ENCODE results near the gene NBEA.
"Not testable (repeated sequence)": the region's sequence is repeated elsewhere in the genome, so short reads cannot be mapped to it uniquely, and the experiment has no call there.

The NBEA gene

GRCh38 chr13:35669321-35669720, 727.3 kb downstream of the NBEA start:
- DNase-seq (ENCODE audit: low spot score in 2 of 2) (no peak), ATAC-seq (no peak)
- no peak overlapping the region for H3K4me3 Mint-ChIP-seq
- no peak overlapping the region for H3K27ac Mint-ChIP-seq
- H3K9me3 Mint-ChIP-seq = peaks cover 4% of the 10 kb centered on the region
- no peaks in the 10 kb centered on the region for H3K36me3 Mint-ChIP-seq
- no peaks in the 10 kb centered on the region for H3K4me1 Mint-ChIP-seq

DNA sequence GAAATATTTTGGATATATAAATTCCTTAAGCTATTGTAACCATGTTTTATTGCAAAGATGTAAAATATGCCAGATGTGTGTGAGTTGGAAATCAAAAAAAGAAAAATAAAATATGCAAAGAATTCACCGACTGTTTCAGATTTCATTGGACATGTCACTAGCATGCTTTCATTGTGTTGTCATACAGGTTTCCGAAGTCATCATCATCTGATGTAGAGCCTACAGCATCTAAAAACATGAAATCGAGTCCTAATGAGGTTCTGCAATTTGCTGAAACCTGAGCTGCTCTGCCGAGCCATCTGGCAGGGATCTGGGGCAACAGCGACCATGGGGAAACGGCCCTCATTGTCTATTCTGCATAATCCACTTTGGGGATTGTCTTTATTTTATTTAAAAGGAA, 730.5 kb downstream of the NBEA start:
- ATAC-seq (no peak), DNase-seq (ENCODE audit: low spot score in 2 of 2) (no peak)
- Mint-ChIP-seq H3K4me1 (no peaks in the 10 kb centered on the region), H3K4me3 (no peak overlapping the region), H3K27ac (no peak overlapping the region), H3K36me3 (no peaks in the 10 kb centered on the region), H3K9me3 (peaks cover 7% of the 10 kb centered on the region)

DNA sequence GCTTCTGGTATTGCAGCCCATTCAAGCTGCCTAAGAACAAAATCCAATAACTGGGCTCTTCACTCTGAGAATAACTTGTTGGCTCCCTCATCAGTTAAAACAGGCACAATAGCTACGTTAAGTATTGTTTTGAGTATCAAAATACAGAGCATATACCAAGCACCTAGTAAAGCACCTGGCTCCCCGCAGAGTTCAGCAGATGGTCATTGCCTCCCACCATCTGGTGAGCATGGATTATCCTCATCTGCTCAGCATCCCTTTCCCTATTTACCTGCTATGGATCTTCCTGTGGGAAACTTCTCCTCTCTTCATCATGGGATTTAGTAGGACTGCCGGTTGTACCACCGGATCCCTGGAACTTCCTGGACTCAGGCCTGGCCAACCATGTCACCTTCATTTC, 733.6 kb downstream of the NBEA start:
- H3K9me3 Mint-ChIP-seq = peaks cover 5% of the 10 kb centered on the region
- H3K27ac Mint-ChIP-seq = no peak overlapping the region
- no peak for ATAC-seq

GRCh38 chr13:35677863-35678262, 735.8 kb downstream of the NBEA start:
- H3K9me3 Mint-ChIP-seq; DNase-seq (ENCODE audit: low spot score in 2 of 2); H3K27ac Mint-ChIP-seq; ATAC-seq; H3K36me3 Mint-ChIP-seq; H3K4me1 Mint-ChIP-seq; H3K4me3 Mint-ChIP-seq: not testable (repeated sequence)

More for the DNA sequence above, 733.6 kb downstream of the NBEA start:
- DNase-seq (ENCODE audit: low spot score in 2 of 2) = no peak
- Mint-ChIP-seq H3K4me3 (no peak overlapping the region), H3K36me3 (no peaks in the 10 kb centered on the region), H3K4me1 (no peaks in the 10 kb centered on the region)

DNA sequence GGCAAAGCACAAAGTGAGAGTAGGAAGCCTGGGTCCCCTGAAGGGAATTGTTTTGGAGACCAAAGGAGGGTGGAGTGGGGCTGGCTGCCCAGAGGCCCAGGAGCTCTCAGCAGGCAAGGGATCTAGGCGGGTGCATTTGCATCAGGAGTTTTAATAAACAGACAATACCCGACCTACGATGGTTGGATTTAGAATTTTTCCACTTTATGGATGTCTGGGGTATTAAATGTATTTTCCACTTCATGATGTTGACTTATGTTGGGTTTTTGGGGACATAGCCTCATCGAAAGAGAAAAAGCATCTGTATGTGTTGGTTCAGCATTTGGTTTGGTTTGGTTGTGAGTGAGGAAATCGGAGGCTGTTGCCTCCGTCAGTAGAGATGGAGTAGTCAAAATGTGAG, 739.6 kb downstream of the NBEA start:
- Mint-ChIP-seq H3K27ac (no peak overlapping the region), H3K36me3 (no peaks in the 10 kb centered on the region), H3K4me3 (no peak overlapping the region), H3K4me1 (no peaks in the 10 kb centered on the region), H3K9me3 (peaks cover 3% of the 10 kb centered on the region)
- no peak for DNase-seq (ENCODE audit: low spot score in 2 of 2)
- no peak for ATAC-seq

GRCh38 chr13:35684432-35684831, 742.4 kb downstream of the NBEA start:
- Mint-ChIP-seq H3K27ac (no peak overlapping the region), H3K36me3 (no peaks in the 10 kb centered on the region), H3K4me1 (no peaks in the 10 kb centered on the region), H3K9me3 (peaks cover 5% of the 10 kb centered on the region), H3K4me3 (no peak overlapping the region)
- ATAC-seq = no peak
- no peak for DNase-seq (ENCODE audit: low spot score in 2 of 2)

DNA sequence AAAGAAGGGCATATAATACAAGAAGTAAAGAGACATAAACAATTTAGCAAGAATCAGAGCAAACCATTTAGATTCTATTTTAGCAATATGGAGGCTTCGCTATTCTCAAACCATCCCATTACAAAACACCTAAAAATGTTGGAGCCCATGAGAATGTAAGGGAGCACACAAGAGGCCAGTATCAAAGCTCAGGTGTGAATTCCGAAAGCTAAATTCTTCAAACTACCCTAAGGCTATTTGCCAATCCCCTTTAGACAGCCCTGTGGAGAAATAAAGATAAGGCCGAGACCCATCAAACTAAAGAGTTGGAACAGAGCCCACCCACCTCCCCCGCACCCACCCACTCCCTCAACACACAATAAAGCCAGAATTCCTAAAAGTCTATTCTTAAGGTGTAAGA, 745.3 kb downstream of the NBEA start:
- ATAC-seq (no peak), DNase-seq (ENCODE audit: low spot score in 2 of 2) (no peak)
- no peak overlapping the region for H3K4me3 Mint-ChIP-seq

DNA sequence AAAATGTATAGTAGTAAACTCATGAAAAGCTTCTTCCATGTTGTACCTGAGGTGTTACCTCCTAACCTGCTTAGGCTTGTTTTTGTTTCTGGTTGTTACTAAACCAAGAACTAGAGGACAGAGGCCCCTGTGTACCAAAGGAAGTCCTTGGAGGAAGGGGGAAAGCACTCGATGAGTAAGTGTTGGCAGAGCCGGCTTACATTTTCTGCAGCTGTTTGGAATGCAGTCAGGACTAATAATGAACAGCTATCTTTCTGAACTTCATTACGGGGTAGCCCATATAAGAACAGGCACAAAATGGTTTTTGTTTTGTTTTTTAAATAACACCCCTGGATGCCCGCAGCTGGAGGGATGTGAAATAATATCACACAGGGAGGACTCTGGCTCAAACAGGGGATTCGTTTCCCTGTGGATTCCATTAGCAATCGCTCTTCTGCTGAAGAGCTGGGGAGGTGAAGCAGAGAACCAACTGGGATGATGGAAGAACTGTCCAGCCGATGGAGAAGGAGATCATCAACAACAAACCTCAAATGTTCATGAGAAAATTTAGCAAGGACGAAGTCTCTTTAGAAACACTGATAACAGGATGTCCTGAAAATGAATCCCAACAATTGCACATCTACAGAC, 748.6 kb downstream of the NBEA start:
- Mint-ChIP-seq H3K27ac (no peak overlapping the region), H3K4me1 (no peaks in the 10 kb centered on the region), H3K36me3 (no peaks in the 10 kb centered on the region), H3K9me3 (peaks cover 9% of the 10 kb centered on the region), H3K4me3 (no peak overlapping the region)
- ATAC-seq = no peak
- no peak for DNase-seq (ENCODE audit: low spot score in 2 of 2)

More for the DNA sequence above, 745.3 kb downstream of the NBEA start:
- Mint-ChIP-seq H3K9me3 (peaks cover 5% of the 10 kb centered on the region), H3K36me3 (no peaks in the 10 kb centered on the region), H3K4me1 (no peaks in the 10 kb centered on the region), H3K27ac (no peak overlapping the region)

- no peaks in the 10 kb centered on the region for H3K4me1 Mint-ChIP-seq
- H3K27ac Mint-ChIP-seq = no peak overlapping the region
- H3K36me3 Mint-ChIP-seq = no peaks in the 10 kb centered on the region
- DNase-seq (ENCODE audit: low spot score in 2 of 2) (no peak), ATAC-seq (no peak)
- peaks cover 4% of the 10 kb centered on the region for H3K9me3 Mint-ChIP-seq
- no peak overlapping the region for H3K4me3 Mint-ChIP-seq
These were observed 751.2 kb downstream of the NBEA start for GRCh38 chr13:35693134-35693784.

DNA sequence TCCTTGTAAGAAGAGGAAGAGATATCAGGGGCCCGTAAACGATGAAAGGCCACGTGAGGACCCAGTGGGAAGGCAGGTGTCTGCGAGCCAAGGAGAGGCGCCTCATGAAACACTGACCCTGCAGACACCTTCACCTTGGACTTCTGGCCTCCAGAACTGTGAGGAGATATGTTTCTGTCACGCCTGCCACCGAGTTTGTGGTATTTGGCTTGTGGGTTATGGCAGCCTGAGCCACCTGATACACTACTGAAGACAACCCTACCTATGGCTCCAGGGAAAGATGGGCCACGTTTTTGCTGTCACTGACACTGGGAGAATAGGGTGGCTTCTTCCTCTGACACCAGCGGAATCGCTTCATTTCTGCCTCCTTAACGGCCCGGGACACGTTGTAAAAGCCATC, 752.0 kb downstream of the NBEA start:
- Mint-ChIP-seq H3K36me3 (no peaks in the 10 kb centered on the region), H3K4me3 (no peak overlapping the region), H3K27ac (no peak overlapping the region), H3K4me1 (no peaks in the 10 kb centered on the region), H3K9me3 (peaks cover 4% of the 10 kb centered on the region)
- DNase-seq (ENCODE audit: low spot score in 2 of 2) = no peak
- ATAC-seq = no peak

DNA sequence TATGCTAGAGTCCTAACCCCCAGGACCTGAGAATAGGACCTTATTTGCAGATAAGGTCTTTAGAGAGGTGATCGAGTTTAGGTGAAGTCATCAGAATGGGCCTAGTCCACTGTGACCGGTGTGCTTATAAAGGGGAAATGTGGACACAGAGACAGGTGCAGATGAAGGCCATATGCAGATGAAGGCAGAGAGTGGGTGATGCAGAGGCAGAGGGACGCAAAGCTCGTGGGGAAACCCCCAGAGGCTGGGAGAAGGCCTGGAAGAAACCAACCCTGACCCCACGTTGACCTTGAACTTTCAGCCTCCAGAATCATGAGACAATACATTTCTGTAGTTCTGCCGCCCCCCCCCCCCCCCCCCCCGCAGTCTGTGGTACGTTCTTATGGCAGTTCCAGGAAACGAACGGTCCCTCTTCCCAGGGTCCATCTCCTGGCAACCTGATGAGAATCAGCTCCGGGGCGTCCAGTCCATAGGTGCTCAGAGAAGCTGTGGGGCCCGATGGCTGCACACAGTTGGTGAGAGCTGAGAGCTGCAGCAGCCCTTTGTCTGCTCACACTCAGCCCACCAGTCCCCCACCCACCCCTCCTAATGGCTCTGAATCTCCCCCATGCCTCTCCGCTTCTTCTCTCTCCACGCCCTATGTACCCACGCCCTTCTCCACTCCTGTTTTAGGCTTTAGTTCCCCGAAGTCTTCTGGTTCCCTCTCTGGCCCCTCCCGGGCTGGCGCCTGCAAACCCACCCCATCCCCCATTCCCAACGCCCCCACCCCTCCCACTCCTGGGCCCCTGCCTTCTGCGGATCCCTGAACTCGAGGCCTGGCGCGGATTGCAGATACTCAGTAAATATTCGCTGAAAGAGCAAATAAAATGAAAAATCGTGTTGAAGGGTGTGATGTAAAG, 752.7 kb downstream of the NBEA start:
- ATAC-seq (no peak), DNase-seq (ENCODE audit: low spot score in 2 of 2) (no peak)
- Mint-ChIP-seq H3K4me1 (no peaks in the 10 kb centered on the region), H3K27ac (no peak overlapping the region), H3K4me3 (no peak overlapping the region), H3K36me3 (no peaks in the 10 kb centered on the region), H3K9me3 (peaks cover 4% of the 10 kb centered on the region)

DNA sequence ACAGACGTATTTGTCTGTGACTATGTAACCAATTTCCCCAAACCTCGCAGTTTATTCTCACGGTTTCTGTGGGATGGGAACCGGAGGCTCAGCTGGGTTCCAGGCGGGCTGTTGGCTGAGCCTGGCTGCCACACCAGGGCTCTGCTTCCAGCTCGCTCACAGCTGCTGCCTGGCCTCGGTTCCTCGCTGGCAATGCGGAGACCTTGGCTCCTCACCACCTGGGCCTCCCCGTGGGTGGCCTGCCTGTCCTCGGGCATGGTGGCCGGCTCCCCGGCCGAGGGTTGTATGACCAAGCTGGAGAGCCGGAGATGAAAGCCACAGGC, 753.3 kb downstream of the NBEA start:
- no peak for ATAC-seq
- H3K4me3 Mint-ChIP-seq = no peak overlapping the region
- peaks cover 4% of the 10 kb centered on the region for H3K9me3 Mint-ChIP-seq
- H3K4me1 Mint-ChIP-seq = no peaks in the 10 kb centered on the region
- H3K36me3 Mint-ChIP-seq = no peaks in the 10 kb centered on the region
- DNase-seq (ENCODE audit: low spot score in 2 of 2) = no peak
- no peak overlapping the region for H3K27ac Mint-ChIP-seq

GRCh38 chr13:35697186-35697730, 755.2 kb downstream of the NBEA start:
- ATAC-seq (no peak), DNase-seq (ENCODE audit: low spot score in 2 of 2) (no peak)
- no peaks in the 10 kb centered on the region for H3K36me3 Mint-ChIP-seq
- H3K4me3 Mint-ChIP-seq = no peak overlapping the region
- H3K4me1 Mint-ChIP-seq = no peaks in the 10 kb centered on the region
- H3K9me3 Mint-ChIP-seq = peaks cover 8% of the 10 kb centered on the region
- H3K27ac Mint-ChIP-seq = no peak overlapping the region

GRCh38 chr13:35698911-35699576, 757.0 kb downstream of the NBEA start:
- Mint-ChIP-seq H3K4me3 (no peak overlapping the region), H3K4me1 (no peaks in the 10 kb centered on the region), H3K36me3 (no peaks in the 10 kb centered on the region), H3K27ac (no peak overlapping the region), H3K9me3 (peaks cover 3% of the 10 kb centered on the region)
- DNase-seq (ENCODE audit: low spot score in 2 of 2) = no peak
- ATAC-seq = no peak

DNA sequence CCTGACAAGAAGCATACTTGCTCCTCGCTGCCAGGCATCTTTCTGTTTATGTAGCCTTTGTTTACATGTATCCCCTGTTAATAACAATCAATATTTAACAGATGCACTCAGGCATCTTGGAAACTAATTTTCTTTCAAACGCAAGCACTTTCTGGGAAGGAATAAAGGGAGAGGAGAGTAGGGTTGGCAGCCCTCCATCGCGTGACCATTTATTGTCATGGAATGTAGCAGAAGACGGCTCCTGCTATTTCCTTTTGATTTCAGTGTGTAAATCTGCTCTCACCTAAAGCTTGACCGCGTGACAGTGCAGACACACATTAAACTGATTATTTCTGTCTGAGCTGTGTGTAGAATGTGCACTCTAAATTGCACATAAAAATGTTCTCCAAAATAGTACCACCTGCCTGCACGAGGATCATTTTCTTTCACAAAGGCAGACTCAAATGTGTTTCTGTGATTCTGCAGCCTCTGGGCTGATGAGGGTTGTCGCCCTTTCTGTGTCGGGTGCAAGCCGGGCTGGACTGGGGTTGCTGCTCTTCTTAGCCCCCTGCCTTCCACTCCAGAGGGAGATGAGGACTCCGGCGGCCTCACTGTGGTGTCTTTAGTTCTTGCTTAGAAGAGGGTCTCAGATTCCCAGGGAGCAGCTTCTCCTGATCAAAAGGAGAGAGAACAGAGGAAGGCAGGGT, 757.9 kb downstream of the NBEA start:
- DNase-seq (ENCODE audit: low spot score in 2 of 2) (no peak), ATAC-seq (no peak)
- Mint-ChIP-seq H3K4me3 (no peak overlapping the region), H3K27ac (no peak overlapping the region), H3K36me3 (no peaks in the 10 kb centered on the region), H3K4me1 (no peaks in the 10 kb centered on the region), H3K9me3 (peaks cover 10% of the 10 kb centered on the region)
